ENCODE measurements around the gene CTNNA2.

DNA sequence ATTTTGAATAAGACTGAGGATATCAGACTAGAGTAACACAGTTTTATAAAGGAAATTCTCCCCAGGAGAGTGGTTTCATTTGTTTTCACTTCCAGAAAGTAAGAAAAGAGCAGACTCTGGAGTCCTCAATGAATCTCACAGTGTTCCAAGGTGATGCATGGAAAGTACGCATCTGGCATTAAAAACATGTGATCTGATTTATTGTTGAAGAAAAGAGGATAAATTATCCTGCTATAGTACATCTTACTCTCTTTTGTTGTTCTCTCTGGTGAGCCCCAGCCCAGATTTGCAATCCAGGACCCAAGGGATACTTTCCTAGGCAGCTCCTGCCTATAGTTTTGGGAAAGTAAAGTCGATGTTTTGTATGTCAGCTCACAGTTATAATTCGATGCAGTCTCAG is 285.9 kb downstream of the CTNNA2 start:
- no peak for TF ChIP-seq TAF1 (IDR thresholded peaks at IDR 0.05; ENCODE audit: low read depth)
- TF ChIP-seq, protein P1, sequence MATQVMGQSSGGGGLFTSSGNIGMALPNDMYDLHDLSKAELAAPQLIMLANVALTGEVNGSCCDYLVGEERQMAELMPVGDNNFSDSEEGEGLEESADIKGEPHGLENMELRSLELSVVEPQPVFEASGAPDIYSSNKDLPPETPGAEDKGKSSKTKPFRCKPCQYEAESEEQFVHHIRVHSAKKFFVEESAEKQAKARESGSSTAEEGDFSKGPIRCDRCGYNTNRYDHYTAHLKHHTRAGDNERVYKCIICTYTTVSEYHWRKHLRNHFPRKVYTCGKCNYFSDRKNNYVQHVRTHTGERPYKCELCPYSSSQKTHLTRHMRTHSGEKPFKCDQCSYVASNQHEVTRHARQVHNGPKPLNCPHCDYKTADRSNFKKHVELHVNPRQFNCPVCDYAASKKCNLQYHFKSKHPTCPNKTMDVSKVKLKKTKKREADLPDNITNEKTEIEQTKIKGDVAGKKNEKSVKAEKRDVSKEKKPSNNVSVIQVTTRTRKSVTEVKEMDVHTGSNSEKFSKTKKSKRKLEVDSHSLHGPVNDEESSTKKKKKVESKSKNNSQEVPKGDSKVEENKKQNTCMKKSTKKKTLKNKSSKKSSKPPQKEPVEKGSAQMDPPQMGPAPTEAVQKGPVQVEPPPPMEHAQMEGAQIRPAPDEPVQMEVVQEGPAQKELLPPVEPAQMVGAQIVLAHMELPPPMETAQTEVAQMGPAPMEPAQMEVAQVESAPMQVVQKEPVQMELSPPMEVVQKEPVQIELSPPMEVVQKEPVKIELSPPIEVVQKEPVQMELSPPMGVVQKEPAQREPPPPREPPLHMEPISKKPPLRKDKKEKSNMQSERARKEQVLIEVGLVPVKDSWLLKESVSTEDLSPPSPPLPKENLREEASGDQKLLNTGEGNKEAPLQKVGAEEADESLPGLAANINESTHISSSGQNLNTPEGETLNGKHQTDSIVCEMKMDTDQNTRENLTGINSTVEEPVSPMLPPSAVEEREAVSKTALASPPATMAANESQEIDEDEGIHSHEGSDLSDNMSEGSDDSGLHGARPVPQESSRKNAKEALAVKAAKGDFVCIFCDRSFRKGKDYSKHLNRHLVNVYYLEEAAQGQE (IDR thresholded peaks at IDR 0.05; ENCODE audit: low read depth), result no peak
- no peak for TF ChIP-seq YY1 (IDR thresholded peaks at IDR 0.05; ENCODE audit: low read depth)
- no peak for TF ChIP-seq TCF12 (IDR thresholded peaks at IDR 0.05; ENCODE audit: low read depth)
- TF ChIP-seq ZBTB7A (IDR thresholded peaks at IDR 0.05; ENCODE audit: low read depth), result no peak
- TF ChIP-seq, protein P2, sequence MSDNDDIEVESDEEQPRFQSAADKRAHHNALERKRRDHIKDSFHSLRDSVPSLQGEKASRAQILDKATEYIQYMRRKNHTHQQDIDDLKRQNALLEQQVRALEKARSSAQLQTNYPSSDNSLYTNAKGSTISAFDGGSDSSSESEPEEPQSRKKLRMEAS (IDR thresholded peaks at IDR 0.05), result no peak
- no peak for TF ChIP-seq FOXM1 (IDR thresholded peaks at IDR 0.05; ENCODE audit: borderline replicate concordance, low read depth)
- TF ChIP-seq RAD21 (IDR thresholded peaks at IDR 0.05; ENCODE audit: low read depth), result no peak
- TF ChIP-seq, protein P3, sequence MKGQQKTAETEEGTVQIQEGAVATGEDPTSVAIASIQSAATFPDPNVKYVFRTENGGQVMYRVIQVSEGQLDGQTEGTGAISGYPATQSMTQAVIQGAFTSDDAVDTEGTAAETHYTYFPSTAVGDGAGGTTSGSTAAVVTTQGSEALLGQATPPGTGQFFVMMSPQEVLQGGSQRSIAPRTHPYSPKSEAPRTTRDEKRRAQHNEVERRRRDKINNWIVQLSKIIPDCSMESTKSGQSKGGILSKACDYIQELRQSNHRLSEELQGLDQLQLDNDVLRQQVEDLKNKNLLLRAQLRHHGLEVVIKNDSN (IDR thresholded peaks at IDR 0.05), result no peak
- TF ChIP-seq EP300 (IDR thresholded peaks at IDR 0.05; ENCODE audit: borderline replicate concordance), result no peak
- TF ChIP-seq TEAD4 (IDR thresholded peaks at IDR 0.05), result no peak
- no peak for TF ChIP-seq NFIC (IDR thresholded peaks at IDR 0.05)
- TF ChIP-seq CREB1 (IDR thresholded peaks at IDR 0.05; ENCODE audit: low read depth), result no peak
- no peak for TF ChIP-seq CEBPB (IDR thresholded peaks at IDR 0.05)
